ENCODE data around the gene IL17D.

IL17D gene

DNA sequence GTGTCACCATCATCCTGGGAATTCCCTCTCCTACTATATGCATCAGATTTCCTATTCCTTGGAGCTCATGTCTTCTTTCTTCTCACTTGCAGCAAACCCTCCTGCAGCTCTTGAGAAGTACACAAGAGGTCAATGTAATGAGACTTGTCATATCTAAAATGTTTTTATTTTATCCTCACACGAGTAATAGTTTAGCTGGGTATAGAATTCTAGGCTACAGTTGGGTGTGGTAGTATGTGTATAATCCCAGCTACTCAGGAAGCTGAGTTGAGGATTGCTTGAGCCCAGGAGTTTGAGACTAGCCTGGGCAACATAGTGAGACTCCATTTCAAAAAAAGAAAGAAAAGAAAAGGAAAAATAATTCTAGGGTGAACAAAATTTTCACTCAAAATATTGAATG lies 45.9 kb downstream of the IL17D start:
- H3K4me3 ChIP-seq (ENCODE audit: low read depth, low read length), result no peak overlapping the region
- TF ChIP-seq, protein P1, sequence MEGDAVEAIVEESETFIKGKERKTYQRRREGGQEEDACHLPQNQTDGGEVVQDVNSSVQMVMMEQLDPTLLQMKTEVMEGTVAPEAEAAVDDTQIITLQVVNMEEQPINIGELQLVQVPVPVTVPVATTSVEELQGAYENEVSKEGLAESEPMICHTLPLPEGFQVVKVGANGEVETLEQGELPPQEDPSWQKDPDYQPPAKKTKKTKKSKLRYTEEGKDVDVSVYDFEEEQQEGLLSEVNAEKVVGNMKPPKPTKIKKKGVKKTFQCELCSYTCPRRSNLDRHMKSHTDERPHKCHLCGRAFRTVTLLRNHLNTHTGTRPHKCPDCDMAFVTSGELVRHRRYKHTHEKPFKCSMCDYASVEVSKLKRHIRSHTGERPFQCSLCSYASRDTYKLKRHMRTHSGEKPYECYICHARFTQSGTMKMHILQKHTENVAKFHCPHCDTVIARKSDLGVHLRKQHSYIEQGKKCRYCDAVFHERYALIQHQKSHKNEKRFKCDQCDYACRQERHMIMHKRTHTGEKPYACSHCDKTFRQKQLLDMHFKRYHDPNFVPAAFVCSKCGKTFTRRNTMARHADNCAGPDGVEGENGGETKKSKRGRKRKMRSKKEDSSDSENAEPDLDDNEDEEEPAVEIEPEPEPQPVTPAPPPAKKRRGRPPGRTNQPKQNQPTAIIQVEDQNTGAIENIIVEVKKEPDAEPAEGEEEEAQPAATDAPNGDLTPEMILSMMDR (conservative IDR thresholded peaks at IDR 0.05; ENCODE audit: low read depth, low read length), result no peak
- DNase-seq (ENCODE audit: low read depth), result no peak

DNA sequence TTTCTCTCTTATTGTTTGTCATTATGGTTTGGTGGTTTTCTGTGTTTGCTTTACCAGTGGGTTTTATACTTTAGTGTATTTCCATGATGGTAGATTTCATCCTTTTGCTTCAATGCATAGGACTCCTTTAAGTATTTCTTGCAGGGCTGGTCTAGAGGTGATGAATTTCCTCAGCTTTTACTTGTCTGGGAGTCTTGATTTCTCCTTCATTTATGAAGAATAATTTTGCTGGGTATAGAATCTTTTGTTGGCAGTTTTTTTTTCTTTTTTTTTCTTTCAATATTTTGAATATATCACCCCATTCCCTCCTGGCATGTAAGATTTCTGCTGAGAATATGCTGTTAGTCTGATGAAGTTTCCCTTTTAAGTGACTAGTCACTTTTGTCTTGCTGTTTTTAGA lies 50.5 kb downstream of the IL17D start:
- no peak for DNase-seq (ENCODE audit: low read depth)
- TF ChIP-seq, protein P1 (conservative IDR thresholded peaks at IDR 0.05; ENCODE audit: low read depth, low read length), result no peak
- no peak overlapping the region for H3K4me3 ChIP-seq (ENCODE audit: low read depth, low read length)

- TF ChIP-seq, protein P1 (conservative IDR thresholded peaks at IDR 0.05; ENCODE audit: low read depth, low read length), result no peak
- DNase-seq (ENCODE audit: low read depth), result no peak
- H3K4me3 ChIP-seq (ENCODE audit: low read depth, low read length), result no peak overlapping the region
These were observed 57.4 kb downstream of the IL17D start for GRCh38 chr13:20760872-20761271.

- DNase-seq (ENCODE audit: low read depth), result no peak
- TF ChIP-seq, protein P1 (conservative IDR thresholded peaks at IDR 0.05; ENCODE audit: low read depth, low read length), result no peak
- H3K4me3 ChIP-seq (ENCODE audit: low read depth, low read length), result no peak overlapping the region
These were observed 63.9 kb downstream of the IL17D start for GRCh38 chr13:20767309-20767943.

GRCh38 chr13:20769091-20769490 lies 65.6 kb downstream of the IL17D start:
- DNase-seq (ENCODE audit: low read depth), result no peak
- H3K4me3 ChIP-seq (ENCODE audit: low read depth, low read length), result no peak overlapping the region
- TF ChIP-seq, protein P1 (conservative IDR thresholded peaks at IDR 0.05; ENCODE audit: low read depth, low read length), result no peak

DNA sequence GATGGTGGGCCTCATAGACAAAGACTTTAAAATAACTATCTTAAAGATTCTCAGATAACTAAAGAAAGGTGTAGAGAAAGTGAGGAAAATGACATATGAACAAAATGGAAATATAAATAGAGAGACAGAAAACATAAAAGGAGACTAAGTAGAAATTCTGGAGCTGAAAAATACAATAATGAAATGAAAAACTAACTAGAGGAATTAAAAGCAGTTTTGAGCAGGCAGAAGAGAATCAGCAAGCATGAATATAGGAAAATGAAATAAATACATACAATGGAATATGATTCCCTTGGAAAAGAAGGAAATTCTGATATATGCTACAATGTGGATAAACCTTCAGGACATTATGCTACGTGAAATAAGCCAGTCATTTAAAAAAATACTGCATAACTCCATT lies 66.3 kb downstream of the IL17D start:
- no peak overlapping the region for H3K4me3 ChIP-seq (ENCODE audit: low read depth, low read length)
- no peak for DNase-seq (ENCODE audit: low read depth)
- TF ChIP-seq, protein P1 (conservative IDR thresholded peaks at IDR 0.05; ENCODE audit: low read depth, low read length), result no peak

All from choroid plexus epithelial cell (primary cell).